Osteoblast (primary cell): ENCODE results near the gene SMIM30. TPM values are rescaled to one million over a fixed set of nuclear protein-coding genes. Genes with fewer than 3 reads are reported as not detected.

Experiments
- DNase-seq: peaks from one replicate; pipeline ENCODE4 v3.0.0; 2011; ENCODE audit warnings: low spot score, mixed read lengths; ENCODE audit not compliant: insufficient read length; ENCODE audit errors: missing footprints
- H2AFZ ChIP-seq: 2 replicates; pipeline ENCODE4 v1.6.0; 2011; ENCODE audit warnings: mild to moderate bottlenecking, low read length
- H3K27ac ChIP-seq: 2 replicates; pipeline ENCODE4 v1.5.1; 2011; ENCODE audit warnings: mild to moderate bottlenecking, low read depth, low read length, moderate library complexity
- H3K27me3 ChIP-seq: 2 replicates; pipeline ENCODE4 v1.6.0; 2012; ENCODE audit warnings: mild to moderate bottlenecking, control low read depth, inconsistent platforms, low read length, moderate library complexity; ENCODE audit not compliant: insufficient read depth
- H3K36me3 ChIP-seq: 2 replicates; pipeline ENCODE4 v1.5.1; 2011; ENCODE audit warnings: mild to moderate bottlenecking, low read length, control low read depth, moderate library complexity; ENCODE audit not compliant: insufficient read depth
- H3K4me1 ChIP-seq: 2 replicates; pipeline ENCODE4 v1.5.1; 2011; ENCODE audit warnings: mild to moderate bottlenecking, low read length, control low read depth, moderate library complexity; ENCODE audit not compliant: insufficient read depth
- H3K4me2 ChIP-seq: 2 replicates; pipeline ENCODE4 v1.6.0; 2011; ENCODE audit warnings: mild to moderate bottlenecking, low read length; ENCODE audit not compliant: insufficient read depth
- H3K4me3 ChIP-seq: fragments of 200-600 bp; sonication (generic); 3 replicates; pipeline ENCODE4 v1.5.1; 2012; ENCODE audit warnings: mild to moderate bottlenecking, low read length, inconsistent platforms; ENCODE audit not compliant: insufficient read depth
- H3K79me2 ChIP-seq: 2 replicates; pipeline ENCODE4 v1.6.0; 2012; ENCODE audit warnings: mild to moderate bottlenecking, low read length, control low read depth, inconsistent platforms; ENCODE audit not compliant: insufficient read depth
- H3K9me3 ChIP-seq: 2 replicates; pipeline ENCODE4 v1.5.1; 2011; ENCODE audit warnings: low read depth, low read length, control low read depth
- H4K20me1 ChIP-seq: 2 replicates; pipeline ENCODE4 v1.6.0; 2012; ENCODE audit warnings: mild to moderate bottlenecking, low read length, control low read depth; ENCODE audit not compliant: insufficient read depth
- total RNA-seq: library from RNA; depleted of rRNA; stranded (reverse); fragments of >200 nt; gene quantifications from 2 replicates; pipeline ENCODE4 v1.2.3, GENCODE V29; 2012
- TF ChIP-seq, protein P1 (sequence below): IDR thresholded peaks from 2 replicates; pipeline ENCODE4 v1.5.1; 2011; ENCODE audit warnings: mild to moderate bottlenecking, low read depth, low read length, moderate library complexity; ENCODE audit errors: extremely low read depth

Gene SMIM30
- total RNA-seq, 1 donor, result 42.3 TPM

DNA sequence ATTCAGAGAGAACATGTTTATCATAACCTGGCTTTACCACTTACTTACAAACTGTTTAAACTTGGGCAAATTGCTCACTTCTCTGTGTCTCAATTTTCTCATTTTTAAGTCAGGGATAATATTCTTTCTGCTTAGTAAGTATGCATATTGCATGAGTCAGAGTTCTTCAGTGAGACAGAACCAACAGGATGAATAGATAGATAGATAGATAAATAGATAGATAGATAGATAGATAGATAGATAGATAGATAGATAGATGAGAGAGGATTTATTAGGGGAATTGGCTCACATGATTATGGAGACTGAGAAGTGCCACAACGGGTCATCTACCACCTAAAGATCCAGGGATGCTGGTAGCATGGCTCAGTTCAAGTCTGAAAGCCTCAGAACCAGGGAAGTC lies 15.7 kb upstream of the SMIM30 start:
- H3K4me3 ChIP-seq, result no peak overlapping the region
- no peaks in the 10 kb centered on the region for H3K27me3 ChIP-seq
- H3K27ac ChIP-seq, result no peak overlapping the region
- no peaks in the 10 kb centered on the region for H3K9me3 ChIP-seq
- H2AFZ ChIP-seq, result no peak overlapping the region
- no peak for DNase-seq
- H3K79me2 ChIP-seq, result no peaks in the 10 kb centered on the region
- no peak overlapping the region for H3K4me2 ChIP-seq
- TF ChIP-seq, protein P1, sequence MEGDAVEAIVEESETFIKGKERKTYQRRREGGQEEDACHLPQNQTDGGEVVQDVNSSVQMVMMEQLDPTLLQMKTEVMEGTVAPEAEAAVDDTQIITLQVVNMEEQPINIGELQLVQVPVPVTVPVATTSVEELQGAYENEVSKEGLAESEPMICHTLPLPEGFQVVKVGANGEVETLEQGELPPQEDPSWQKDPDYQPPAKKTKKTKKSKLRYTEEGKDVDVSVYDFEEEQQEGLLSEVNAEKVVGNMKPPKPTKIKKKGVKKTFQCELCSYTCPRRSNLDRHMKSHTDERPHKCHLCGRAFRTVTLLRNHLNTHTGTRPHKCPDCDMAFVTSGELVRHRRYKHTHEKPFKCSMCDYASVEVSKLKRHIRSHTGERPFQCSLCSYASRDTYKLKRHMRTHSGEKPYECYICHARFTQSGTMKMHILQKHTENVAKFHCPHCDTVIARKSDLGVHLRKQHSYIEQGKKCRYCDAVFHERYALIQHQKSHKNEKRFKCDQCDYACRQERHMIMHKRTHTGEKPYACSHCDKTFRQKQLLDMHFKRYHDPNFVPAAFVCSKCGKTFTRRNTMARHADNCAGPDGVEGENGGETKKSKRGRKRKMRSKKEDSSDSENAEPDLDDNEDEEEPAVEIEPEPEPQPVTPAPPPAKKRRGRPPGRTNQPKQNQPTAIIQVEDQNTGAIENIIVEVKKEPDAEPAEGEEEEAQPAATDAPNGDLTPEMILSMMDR, result no peak
- no peaks in the 10 kb centered on the region for H3K4me1 ChIP-seq
- H3K36me3 ChIP-seq, result no peaks in the 10 kb centered on the region
- no peaks in the 10 kb centered on the region for H4K20me1 ChIP-seq

DNA sequence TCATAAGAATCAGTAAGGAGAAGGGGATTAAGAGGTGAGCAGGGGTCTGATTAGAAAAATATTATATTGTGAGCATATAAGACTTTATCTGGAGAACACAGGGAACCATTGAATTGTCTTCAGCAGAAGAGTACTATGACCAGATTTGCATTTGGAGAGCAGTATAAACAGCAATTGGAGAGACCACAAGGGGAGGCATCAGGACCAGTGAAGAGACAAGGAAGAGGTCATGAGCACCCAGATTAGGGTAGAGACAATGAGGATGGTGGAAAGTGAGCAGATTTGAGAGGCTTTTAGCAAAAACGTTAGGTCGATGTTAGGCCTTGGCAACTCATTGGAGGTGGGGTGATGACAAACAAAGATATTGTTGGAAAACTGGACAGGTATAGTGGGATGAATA lies 13.0 kb upstream of the SMIM30 start:
- Histone ChIP-seq H3K4me1 (no peaks in the 10 kb centered on the region), H3K27ac (no peak overlapping the region), H3K79me2 (no peaks in the 10 kb centered on the region), H3K36me3 (no peaks in the 10 kb centered on the region), H3K27me3 (no peaks in the 10 kb centered on the region), H3K9me3 (no peaks in the 10 kb centered on the region), H3K4me2 (no peak overlapping the region), H4K20me1 (no peaks in the 10 kb centered on the region), H3K4me3 (no peak overlapping the region), H2AFZ (no peak overlapping the region)
- DNase-seq, result no peak
- TF ChIP-seq, protein P1, result no peak

DNA sequence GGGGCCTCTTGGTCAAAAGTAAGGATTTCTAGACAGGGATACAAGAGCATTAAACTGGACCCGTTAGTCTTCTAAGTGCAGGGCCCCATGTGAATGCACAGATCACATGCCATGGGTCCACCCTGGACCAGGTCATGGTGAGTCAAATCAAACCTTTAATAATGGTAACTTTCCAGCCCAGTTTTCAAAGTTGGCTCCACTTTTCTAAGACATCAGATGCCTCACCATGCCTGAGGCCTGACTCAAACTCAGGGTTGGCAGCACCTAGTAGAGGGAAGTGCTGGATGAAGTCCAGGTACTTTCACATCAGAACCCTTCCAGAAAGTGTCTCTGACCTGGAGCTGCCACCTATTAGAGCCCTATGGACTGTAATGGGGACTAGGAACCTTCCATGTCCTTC lies 9.7 kb upstream of the SMIM30 start:
- TF ChIP-seq, protein P1, result no peak
- no peaks in the 10 kb centered on the region for H3K79me2 ChIP-seq
- H3K27ac ChIP-seq, result no peak overlapping the region
- no peaks in the 10 kb centered on the region for H3K9me3 ChIP-seq
- H3K4me3 ChIP-seq, result no peak overlapping the region
- no peaks in the 10 kb centered on the region for H3K36me3 ChIP-seq
- no peak overlapping the region for H3K4me2 ChIP-seq
- peak; percentile 38 for DNase-seq
- H3K27me3 ChIP-seq, result no peaks in the 10 kb centered on the region
- H4K20me1 ChIP-seq, result no peaks in the 10 kb centered on the region
- peak overlapping the region; percentile 42 for H2AFZ ChIP-seq
- no peaks in the 10 kb centered on the region for H3K4me1 ChIP-seq

GRCh38 chr7:113125728-113126127 lies 7.4 kb upstream of the SMIM30 start:
- no peak overlapping the region for H3K27ac ChIP-seq
- no peak overlapping the region for H3K4me2 ChIP-seq
- no peak for DNase-seq
- H3K79me2 ChIP-seq, result no peaks in the 10 kb centered on the region
- H3K4me3 ChIP-seq, result no peak overlapping the region
- no peaks in the 10 kb centered on the region for H4K20me1 ChIP-seq
- H3K36me3 ChIP-seq, result no peaks in the 10 kb centered on the region
- H2AFZ ChIP-seq, result no peak overlapping the region
- H3K9me3 ChIP-seq, result no peaks in the 10 kb centered on the region
- TF ChIP-seq, protein P1, result no peak
- H3K4me1 ChIP-seq, result no peaks in the 10 kb centered on the region
- no peaks in the 10 kb centered on the region for H3K27me3 ChIP-seq
